Epithelial cell of esophagus (primary cell): ENCODE data around the gene CACNA1H.

Experiments used
- DNase-seq: peaks from one replicate; pipeline ENCODE4 v3.0.0; 2010; ENCODE audit warnings: low read depth
- H3K4me3 ChIP-seq: 2 replicates; pipeline ENCODE4 v1.5.1; 2011; ENCODE audit warnings: mild to moderate bottlenecking, low read length, control low read depth
- TF ChIP-seq, protein P1 (sequence below): IDR thresholded peaks from 2 replicates; pipeline ENCODE4 v1.5.1; 2011; ENCODE audit warnings: low read depth, mild to moderate bottlenecking, low read length, control low read depth, inconsistent platforms; ENCODE audit not compliant: insufficient read depth; ENCODE audit errors: missing control alignments

CACNA1H gene

DNA sequence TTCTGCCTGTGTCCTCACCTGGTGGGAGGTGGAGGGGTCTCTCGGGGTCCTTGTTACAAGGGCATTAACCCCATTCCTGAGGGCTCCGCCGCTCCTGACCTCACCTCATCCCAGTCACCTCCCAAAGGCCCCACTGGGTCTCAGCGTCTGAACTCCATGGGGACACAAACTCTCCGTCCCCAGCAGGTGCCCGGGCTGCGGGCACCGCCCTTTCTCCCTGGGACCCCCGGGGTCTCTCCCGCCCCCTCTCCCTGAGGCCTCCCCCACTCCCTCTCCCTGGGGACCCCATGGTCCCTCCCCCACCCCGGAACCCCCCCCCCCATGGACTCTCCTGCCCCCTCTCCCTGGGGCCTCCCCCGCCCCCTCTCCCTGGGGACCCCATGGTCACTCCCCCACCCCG, 24.8 kb downstream of the CACNA1H start:
- no peak for DNase-seq
- H3K4me3 ChIP-seq = no peak overlapping the region
- TF ChIP-seq, protein P1, sequence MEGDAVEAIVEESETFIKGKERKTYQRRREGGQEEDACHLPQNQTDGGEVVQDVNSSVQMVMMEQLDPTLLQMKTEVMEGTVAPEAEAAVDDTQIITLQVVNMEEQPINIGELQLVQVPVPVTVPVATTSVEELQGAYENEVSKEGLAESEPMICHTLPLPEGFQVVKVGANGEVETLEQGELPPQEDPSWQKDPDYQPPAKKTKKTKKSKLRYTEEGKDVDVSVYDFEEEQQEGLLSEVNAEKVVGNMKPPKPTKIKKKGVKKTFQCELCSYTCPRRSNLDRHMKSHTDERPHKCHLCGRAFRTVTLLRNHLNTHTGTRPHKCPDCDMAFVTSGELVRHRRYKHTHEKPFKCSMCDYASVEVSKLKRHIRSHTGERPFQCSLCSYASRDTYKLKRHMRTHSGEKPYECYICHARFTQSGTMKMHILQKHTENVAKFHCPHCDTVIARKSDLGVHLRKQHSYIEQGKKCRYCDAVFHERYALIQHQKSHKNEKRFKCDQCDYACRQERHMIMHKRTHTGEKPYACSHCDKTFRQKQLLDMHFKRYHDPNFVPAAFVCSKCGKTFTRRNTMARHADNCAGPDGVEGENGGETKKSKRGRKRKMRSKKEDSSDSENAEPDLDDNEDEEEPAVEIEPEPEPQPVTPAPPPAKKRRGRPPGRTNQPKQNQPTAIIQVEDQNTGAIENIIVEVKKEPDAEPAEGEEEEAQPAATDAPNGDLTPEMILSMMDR = no peak

DNA sequence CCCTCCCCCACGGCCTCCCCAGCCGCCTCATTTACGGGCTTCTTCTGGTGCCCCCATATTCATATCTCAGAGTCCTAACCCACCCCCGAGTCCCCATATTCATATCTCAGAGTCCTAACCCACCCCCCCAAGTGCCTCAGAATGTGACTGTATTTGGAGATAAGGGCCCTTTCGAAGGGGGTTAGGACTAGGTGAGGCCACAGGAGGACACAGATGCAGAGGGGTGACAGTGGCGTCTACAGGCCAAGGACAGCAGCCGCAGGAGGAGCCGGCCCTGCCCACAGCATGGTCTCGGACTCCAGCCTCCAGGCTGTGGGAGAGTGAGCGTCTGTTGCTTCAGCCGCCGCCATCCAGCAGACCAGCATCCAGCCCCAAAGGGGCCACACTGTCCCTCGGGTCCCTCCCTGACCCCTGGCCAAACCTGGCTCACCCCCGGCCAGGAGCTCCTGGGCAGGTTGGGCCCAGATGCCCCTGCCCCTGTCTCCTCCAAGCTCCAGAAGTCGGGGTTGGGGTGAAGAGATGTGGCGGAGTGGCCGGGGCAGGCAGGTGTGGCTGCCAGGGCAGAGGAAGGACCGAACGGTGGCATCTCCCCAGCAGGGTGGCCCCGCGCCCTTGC, 25.5 kb downstream of the CACNA1H start:
- no peak overlapping the region for H3K4me3 ChIP-seq
- DNase-seq = no peak
- TF ChIP-seq, protein P1 = no peak

DNA sequence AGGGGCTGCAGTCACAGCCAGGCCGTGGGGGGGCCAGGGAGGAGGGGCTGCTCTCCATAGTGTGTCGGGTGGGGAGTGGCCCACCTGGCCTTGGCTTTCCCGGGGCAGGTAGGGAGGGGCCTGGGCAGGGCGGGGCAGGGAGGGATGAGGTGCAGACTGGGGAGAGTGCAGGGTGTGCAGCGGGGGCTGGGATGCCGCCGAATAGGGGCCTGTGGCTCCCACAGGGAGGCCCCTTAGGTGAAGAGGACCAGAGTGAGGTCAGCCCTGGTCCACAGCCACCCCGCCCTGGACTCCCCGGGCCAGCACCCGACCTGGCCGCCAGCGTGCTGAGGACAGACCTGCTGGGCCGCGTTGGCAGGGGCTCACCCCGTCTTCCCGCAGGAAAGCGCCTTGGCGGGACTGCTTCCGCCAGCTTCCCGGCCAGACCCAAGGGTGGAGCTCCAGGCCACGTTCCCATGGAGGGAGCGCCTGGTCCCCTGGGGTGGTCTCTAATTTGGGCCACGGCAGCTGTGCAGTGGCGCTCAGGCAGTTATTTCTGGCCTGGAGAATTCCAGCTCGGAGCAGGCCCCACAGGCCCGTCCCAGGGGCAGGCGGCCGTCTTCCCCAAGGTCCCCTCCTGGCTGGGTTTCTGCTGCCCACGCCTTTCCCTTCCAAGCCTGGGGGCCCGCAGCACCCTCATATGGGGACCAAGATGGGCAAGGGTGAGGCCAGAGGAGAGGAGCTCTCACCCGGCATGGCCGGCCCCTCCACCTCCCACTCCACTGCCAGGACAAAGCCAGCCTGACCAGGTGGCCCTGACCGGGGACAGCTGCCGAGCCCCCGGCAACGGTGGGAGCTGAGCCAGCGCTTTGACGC, 27.9 kb downstream of the CACNA1H start:
- no peak overlapping the region for H3K4me3 ChIP-seq
- TF ChIP-seq, protein P1 = no peak
- no peak for DNase-seq

DNA sequence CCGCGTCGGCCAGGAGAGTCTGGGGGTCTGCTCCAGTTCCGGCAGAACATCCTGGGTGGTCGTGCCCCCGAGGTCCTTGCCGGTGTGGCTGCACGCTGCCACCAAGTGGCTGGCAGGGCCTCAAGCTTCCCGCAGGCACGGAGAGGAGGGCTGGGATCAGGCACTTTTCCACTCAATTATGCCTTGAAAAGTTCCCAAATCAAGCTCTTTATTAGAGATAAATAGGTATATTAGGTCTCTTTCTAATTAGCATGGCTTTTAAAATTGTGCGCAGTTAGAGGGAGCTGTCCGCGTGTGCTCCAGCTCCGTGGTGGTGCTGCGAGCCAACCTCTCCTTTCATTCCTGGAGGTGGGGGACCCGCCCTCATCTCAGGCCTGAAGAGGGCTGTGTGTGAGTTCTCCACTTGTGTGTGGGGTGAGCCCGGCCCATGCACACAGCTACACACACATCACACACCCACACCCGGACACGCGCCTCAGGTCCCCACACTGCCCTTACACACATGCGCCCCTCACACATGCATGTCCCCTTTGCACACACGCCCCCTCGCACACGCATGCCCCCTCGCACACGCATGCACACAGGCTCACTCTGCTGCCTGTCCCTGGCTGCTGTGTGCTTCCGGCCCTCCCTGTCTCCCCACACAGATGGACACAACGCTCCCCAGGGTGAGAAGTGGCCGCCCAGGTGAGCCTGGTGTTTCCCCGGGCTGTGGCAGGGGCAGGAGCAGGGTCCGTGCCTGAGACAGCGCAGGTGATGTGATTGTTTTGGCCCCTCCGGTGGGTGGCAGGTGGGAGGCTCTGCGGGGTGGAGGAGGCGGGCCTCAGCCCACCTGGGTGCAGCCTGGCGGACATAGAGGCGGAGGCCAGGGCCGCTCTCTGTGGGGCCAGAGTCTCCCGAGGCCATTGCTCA, 28.8 kb downstream of the CACNA1H start:
- no peak overlapping the region for H3K4me3 ChIP-seq
- TF ChIP-seq, protein P1 = no peak
- DNase-seq = no peak

DNA sequence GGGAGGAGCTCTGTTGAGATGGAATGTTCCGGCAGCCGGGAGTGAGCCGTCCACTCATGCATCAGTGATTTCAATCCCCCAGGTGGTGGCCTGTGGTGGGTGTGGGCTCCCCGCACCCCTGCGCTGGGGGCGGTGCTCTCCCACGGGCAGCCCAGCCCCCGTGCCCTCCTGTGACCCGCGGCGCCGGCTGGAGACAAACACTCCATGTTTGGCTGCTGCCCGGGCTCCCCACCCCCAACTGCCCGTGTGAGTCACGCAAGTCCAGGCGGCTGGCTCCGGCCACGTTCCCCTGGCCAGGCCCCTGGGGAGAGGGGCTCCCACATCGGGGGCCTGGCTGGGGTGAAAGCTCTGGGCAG, 29.4 kb downstream of the CACNA1H start:
- H3K4me3 ChIP-seq = no peak overlapping the region
- DNase-seq = no peak
- TF ChIP-seq, protein P1 = no peak

DNA sequence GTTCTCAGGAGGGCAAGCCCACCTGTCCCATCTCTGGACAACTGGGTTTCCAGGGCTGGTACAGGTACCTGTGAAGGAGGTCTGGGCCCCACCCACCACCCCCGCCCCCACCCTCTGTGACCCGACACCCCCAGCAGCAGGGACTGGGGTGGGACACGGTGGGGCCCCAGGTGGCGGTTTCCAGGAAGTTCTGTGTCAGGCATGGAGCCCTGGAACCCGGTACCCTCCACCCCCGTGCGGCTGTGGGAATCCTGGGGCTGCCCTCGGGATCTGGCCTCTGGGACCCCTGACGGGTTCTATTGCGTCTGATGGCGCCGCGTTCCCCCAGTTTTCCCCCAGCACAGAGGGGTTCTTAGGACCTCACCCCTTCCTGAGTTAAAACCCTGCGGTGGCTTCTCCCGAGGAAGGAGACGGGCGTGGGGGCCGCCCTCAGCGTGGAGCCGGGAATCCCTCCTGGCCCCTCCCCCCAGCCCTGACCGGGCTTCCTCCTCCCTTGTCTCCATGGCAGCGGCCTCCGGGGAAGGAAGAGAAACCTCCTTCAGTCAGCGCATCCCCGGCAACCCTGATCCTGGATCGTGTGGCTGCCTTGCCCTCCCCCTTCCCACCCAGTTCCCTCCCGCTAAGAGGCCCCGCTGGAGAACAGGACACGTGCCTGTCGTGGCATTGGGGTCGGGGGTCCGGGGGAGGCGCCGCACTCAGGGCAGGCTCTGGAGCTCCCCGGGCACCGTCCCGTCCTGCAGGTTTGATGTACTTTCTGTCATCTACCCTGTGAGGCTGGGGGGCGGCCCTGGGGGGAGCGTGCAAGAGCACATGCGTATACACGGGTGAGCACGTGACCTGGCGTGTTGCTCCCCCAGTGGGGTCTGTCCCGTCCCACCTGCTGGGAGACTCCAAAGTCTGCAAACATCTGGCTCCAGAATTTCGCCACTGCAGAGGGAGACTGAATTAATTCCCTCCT, 30.3 kb downstream of the CACNA1H start:
- no peak for DNase-seq
- no peak overlapping the region for H3K4me3 ChIP-seq
- TF ChIP-seq, protein P1 = no peak
